GM12875 (cell line): ENCODE results near the gene CDHR3.

Experiments used
- H3K4me3 ChIP-seq: one replicate; pipeline ENCODE4 v1.5.1; 2011; ENCODE audit warnings: low read depth, low read length, control low read depth
- CTCF ChIP-seq: IDR thresholded peaks from 2 replicates; pipeline ENCODE4 v1.5.1; 2011; ENCODE audit warnings: low read depth, mild to moderate bottlenecking, control low read depth, inconsistent platforms, low read length, moderate library complexity, borderline replicate concordance; ENCODE audit not compliant: insufficient read depth

The CDHR3 gene

GRCh38 chr7:106009503-106010226 lies 46.6 kb downstream of the CDHR3 start:
- peak; percentile 92 for TF ChIP-seq CTCF
- no peak overlapping the region for H3K4me3 ChIP-seq

- TF ChIP-seq CTCF = no peak
- no peak overlapping the region for H3K4me3 ChIP-seq
Observed at GRCh38 chr7:106010331-106010730, 47.3 kb downstream of the CDHR3 start.

- no peak overlapping the region for H3K4me3 ChIP-seq
- no peak for TF ChIP-seq CTCF
Observed at GRCh38 chr7:106010866-106011265, 47.8 kb downstream of the CDHR3 start.

- TF ChIP-seq CTCF = no peak
- H3K4me3 ChIP-seq = no peak overlapping the region
Observed at GRCh38 chr7:106012184-106012583, 49.1 kb downstream of the CDHR3 start.

- TF ChIP-seq CTCF = no peak
- no peak overlapping the region for H3K4me3 ChIP-seq
Observed at GRCh38 chr7:106012935-106013439, 49.9 kb downstream of the CDHR3 start.

- TF ChIP-seq CTCF = no peak
- H3K4me3 ChIP-seq = no peak overlapping the region
Observed at GRCh38 chr7:106015381-106016218, 52.5 kb downstream of the CDHR3 start.
